NCI-H2196 treated with DMSO at 0.1 percent for 48 hours (cell line): ENCODE data around the gene ENTPD1.
"Not testable (repeated sequence)": the region's sequence is repeated elsewhere in the genome, so short reads cannot be mapped to it uniquely, and the experiment has no call there.

Source experiments
- DNase-seq: peaks from one replicate; lab custom pipeline; 2025; ENCODE audit not compliant: unreplicated experiment; lab: John Stamatoyannopoulos, UW

The ENTPD1 gene

DNA sequence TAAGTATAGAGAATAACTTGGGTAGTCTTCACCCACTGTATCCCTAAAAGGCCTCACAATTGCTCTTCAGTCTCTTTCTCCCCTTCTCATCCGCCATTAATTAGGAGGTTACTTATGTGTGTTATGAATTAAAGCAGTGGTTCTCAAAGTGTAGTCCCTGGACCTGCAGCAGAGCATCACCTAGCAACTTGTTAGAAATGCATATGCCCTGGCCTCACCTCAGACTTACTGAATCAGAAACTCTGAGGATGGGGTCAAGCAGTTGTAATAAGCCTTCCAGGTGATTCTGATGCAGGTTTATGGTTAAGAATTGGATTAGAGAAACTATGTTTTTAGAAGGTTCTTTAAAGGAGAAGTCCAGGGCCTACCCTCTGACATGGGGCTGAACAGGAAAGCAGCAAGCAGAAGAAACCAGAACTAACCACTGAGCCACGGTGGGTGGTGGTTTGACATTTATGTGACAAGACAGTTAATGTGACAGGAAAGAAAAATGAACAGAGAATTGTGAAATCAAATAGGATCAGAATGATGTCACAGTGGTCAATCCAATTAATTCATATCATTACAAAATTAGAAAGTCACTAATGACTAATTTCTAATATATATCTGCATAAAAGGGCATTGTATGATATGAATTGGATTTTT is 37.6 kb downstream of the ENTPD1 start:
- no peak for DNase-seq

DNA sequence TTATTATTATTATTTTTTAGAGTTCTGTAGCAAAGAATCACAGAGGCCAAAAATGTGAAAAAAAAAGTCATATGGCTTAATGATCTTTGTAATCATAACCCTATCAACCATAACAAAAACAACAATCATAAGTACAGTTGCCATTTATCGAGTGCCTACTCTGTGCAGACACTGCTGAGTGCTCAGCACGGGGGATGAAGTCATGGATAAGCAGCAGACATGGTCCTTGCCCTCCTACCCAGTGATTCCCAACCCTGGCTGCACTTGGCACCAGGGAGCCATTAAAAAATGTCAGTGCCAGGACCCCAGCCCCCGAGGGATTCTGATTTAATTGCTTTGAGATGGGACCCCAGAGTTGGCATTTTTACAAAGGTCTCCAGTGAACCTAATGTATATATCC is 38.2 kb downstream of the ENTPD1 start:
- DNase-seq = no peak

DNA sequence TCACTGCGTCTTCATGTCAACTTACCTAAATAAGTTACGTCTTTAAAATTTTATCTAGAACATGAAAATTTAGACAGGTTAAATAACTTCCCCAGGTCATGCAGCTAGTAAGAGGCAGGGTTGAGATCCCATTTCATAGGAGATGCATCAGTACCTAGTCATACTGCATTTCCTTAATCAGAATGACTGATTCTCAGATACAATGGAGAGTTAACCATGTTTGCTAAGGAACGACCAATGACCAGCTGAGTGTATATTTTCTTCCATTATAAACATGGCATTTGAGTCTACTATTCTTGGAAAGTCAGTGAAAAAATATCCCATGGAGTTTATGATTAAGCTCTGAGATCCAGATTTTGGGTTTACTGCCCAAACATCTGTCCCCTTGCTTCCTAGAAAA is 39.6 kb downstream of the ENTPD1 start:
- DNase-seq = no peak

DNA sequence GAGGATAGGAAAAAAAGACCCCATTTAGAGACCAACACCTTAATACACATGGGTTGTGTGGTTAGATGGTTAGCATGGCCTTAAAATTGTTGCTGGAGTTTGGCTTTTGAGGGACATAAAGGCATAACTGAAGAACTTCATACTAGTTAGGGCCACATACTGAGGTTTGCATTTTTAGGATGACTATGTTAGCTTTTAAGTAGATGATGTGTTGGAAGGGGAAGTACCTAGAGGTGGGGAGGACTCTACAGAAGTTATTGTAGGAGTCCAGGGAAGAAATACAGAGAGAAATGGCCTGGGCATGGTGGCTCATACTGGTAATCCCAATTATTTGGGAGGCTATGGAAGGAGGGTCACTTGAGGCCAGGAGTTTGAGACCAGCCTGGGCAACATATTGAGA is 40.5 kb downstream of the ENTPD1 start:
- no peak for DNase-seq

DNA sequence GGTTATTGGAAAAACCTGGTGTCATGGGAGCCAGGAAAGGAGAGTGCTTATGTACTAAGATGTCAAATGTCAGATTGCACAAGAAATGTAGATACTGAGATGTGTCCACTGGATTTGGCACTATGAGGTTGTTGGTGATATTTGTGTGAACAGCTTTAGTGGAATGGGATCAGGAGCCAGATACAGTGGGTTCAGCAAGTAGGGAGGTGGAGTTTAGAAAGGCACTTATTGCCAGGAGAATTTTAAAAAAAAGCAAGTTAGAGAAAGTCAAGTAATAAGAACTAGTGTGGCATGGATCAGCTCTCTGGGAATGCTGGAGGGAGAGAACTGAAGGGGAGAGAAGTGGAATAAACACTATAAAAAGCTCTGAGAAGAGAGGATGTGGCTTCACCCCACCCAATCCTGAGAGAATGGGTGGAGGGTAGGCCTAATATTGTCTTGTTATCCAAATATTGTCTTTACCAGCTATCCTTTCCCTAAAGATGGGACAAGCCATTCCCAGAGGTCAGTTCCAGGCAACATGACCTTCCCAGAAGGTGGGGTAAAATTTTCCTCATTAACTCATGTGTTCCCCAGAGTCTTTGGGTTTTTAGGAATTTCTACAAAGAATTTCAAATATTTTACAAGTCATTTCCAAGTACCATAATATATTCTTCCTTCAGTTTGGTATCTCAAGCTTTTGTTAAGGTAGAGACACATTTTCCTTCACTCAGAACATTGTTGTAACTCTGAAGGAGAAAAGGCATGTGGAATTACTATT is 42.3 kb downstream of the ENTPD1 start:
- DNase-seq = no peak

DNA sequence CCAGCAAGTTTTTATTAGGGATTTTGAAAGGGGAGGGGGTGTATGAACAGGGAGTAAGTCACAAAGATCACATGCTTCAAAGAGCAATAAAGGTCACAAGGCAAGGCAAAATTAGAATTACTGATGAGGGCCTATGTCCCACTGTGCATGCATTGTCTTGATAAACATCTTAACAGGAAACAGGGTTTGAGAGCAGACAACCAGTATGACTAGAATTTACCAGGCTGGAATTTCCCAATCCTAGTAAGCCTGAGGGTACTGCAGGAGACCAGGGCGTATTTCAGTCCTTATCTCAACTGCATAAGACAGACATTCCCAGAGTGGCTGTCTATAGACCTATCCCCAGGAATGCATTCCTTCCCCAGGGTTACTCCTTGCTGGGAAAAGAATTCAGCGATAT is 44.3 kb downstream of the ENTPD1 start:
- DNase-seq = not testable (repeated sequence)

DNA sequence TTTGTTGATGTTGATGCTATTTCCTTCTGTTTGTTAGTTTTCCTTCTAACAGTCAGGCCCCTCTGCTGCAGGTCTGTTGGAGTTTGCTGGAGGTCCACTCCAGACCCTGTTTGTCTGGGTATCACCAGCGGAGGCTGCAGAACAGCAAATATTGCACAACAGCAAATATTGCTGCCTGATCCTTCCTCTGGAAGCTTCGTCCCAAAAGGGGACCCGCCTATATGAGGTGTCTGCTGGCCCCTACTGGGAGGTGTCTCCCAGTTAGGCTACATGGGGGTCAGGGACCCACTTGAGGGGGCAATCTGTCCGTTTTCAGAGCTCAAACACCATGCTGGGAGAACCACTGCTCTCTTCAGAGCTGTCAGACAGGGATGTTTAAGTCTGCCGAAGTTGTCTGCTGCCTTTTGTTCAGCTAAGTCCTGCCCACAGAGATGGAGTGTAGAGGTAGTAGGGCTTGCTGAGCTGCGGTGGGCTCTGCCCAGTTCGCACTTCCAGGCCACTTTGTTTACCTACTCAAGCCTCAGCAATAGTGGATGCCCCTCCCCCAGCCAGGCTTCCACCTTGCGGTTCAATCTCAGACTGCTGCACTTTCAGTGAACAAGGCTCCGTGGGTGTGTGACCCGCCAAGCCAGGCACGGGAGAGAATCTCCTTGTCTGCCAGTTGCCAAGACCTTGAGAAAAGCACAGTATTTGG is 50.9 kb downstream of the ENTPD1 start:
- DNase-seq = not testable (repeated sequence)

DNA sequence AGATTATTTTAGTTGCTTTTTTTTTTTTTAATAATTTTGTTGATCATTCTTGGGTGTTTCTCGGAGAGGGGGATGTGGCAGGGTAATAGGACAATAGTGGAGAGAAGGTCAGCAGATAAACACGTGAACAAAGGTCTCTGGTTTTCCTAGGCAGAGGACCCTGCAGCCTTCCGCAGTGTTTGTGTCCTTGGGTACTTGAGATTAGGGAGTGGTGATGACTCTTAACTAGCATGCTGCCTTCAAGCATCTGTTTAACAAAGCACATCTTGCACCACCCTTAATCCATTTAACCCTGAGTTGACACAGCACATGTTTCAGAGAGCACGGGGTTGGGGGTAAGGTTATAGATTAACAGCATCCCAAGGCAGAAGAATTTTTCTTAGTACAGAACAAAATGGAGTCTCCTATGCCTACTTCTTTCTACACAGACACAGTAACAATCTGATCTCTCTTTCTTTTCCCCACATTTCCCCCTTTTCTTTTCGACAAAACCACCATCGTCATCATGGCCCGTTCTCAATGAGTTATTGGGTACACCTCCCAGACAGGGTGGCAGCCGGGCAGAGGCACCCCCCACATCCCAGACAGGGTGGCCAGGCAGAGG is 52.8 kb downstream of the ENTPD1 start:
- DNase-seq = not testable (repeated sequence)

DNA sequence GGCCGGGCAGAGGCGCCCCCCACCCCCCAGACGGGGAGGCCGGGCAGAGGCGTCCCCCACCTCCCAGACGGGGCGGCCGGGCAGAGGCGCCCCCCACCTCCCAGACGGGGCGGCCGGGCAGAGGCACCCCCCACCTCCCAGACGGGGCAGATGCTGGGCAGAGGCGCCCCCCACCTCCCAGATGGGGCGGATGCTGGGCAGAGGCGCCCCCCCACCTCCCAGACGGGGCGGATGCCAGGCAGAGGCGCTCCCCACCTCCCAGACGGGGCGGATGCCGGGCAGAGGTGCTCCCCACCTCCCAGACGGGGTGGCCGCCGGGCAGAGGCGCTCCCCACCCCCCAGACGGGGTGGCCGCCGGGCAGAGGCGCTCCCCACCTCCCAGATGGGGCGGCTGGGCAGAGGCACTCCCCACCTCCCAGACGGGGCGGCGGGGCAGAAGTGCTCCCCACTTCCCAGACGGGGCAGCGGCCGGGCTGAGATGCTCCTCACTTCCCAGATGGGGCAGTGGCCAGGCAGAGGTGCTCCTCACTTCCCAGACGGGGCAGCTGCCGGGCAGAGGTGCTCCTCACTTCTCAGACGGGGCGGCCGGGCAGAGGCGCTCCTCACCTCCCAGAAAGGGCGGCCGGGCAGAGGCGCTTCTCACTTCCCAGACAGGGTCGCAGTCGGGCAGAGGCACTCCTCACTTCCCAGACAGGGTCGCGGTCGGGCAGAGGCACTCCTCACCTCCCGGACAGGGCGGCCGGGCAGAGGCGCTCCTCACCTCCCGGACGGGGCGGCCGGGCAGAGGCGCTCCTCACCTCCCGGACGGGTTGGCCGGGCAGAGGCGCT is 53.6 kb downstream of the ENTPD1 start:
- DNase-seq = no peak

DNA sequence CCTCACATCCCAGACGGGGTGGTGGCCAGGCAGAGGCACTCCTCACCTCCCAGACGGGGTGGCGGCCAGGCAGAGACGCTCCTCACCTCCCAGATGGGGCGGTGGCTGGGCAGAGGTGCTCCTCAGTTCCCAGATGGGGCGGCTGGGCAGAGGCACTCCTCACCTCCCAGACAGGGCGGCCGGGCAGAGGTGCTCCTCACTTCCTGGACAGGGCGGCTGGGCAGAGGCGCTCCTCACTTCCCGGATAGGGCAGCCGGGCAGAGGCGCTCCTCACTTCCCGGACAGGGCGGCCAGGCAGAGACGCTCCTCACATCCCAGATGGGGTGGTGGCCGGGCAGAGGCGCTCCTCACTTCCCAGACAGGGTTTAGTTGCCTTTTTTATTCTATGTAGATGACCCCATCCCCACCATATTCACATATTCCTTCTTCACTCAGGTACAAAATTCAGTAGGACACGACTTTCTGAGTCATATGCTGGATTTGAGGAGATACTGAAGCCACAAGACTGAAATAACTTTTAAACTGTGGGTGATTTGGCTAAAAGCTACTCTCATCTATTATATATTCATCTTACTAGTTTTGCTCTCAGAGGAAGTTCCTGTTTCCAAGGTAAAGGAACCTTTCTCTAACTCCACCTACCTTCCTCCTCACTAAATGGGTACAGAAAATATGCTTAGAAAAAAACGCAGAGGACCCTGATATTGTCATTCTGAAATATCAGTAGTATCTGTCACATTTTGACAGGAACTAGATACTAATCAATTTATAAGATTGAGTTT is 54.4 kb downstream of the ENTPD1 start:
- no peak for DNase-seq

DNA sequence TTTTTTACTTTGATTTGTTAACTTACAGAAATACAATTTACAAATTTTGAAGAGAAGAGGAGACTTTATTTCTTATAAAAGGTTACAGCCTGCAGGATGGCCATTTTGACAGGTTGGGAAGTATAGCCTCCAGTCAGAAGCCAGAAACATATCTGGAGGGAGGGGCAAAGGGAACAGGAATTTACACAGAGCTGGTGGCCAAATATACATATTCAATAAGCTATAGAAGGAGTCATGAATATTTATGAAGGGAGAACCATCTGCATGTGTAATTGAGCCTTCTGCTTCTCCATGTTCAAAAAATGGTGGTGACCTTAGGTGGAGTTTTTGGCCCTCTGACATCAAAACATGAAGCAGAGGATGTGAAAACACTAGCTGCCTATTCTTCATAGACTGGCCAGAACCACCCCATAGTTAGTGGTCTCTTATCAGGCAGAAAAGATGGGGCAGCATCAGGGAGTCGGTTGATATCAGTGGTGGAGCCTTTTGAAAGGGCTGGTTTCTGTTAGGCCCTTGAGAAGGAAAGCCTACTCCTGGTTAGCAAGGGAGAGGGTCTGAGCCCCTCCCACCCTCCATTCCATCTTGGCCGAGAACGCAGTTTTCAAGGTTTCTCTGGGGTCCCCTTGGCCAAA is 57.2 kb downstream of the ENTPD1 start:
- no peak for DNase-seq

DNA sequence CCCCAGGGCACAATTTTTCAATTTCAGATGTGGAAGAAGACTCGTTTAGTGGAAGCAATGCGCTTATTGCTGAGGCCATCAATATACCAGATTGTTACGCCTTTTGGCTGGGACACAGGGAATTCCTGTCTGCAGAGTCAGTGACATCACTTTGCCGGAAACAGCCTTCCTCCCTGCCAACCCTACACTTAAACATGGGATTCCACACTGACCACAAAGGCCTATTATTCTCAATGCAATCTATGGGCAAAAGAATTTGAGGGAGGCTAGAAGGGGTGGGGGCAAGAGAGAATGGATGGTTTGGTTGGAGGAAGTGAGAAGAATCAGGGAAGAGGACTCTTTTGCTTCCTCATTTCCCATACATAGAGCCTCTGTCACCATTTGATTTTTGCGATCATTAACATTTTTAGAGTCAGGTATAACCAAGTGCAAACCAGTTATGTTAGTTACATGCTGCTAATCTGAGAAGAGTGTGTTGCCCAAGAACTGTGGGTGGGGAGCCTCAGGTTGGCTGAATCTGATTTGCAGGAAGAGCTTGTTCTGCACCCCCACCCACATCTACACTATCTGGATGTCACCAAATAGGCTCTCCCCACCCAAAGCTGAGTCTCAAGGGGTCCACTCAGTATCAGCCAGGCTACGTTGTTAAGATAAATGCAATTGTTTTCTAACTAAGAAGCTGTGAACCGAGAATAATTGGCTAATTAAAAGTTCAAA is 58.2 kb downstream of the ENTPD1 start:
- DNase-seq = no peak

DNA sequence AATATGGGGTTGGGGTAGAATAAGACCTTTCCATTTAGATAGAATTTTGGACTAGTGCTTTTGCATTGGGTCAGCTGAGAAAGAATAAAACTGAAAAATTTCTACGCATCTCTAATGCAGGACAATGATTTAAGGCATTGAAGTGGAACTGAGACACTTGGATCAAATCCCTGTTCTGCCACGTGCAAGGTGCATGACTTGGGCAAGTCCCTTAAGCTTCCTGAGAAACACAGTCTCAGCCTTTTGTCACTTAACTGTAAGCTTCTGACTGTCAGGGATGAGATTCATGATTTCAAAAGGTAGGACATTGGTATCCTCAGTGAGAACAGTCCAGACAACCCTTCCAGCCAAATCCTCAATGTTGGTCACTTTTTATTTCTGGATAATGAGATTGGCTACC is 59.2 kb downstream of the ENTPD1 start:
- no peak for DNase-seq

DNA sequence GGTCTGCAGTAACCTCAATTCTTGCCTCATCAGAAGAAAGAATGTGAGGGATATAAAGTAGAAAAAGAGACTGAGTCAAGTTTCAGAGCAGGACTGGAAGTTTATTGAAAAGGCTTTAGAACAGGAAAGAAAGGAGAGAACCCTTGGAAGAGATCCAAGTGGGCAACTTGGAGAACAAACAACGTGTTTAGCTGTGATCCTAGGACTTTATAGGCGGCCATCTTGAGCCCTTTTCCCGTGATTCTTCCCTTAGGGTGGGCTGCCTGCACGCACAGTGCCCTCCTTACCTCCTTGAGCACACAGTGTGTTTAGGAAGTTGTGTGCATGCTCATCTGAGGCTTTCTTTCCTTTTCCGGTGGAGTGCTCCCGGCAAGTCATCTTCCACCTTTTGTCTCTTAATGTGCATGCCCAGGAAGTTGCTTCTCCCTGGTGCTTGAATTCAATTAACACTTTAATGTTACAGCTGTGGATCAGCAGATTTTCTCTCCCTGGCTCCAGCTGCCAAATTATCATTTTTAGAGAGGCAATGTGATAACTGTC is 59.8 kb downstream of the ENTPD1 start:
- no peak for DNase-seq

DNA sequence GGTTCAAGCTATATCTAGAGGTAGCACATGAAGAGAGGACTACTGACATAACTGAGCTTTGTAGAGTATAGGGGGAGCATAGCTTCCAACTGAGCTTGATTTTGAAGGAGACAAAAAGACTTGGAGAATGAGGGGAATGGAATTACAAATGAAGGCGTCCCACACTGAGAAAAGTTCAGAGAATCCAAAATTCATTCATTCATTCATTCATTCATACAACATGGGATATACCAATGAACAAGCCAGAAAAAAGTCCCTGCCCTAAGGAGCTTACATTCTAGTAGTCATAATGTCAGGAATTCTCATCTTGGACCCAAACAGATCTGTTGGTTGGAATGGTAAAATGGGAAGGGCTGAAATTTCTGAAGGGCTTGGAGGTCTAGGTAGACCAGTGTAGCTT is 62.0 kb downstream of the ENTPD1 start:
- no peak for DNase-seq

DNA sequence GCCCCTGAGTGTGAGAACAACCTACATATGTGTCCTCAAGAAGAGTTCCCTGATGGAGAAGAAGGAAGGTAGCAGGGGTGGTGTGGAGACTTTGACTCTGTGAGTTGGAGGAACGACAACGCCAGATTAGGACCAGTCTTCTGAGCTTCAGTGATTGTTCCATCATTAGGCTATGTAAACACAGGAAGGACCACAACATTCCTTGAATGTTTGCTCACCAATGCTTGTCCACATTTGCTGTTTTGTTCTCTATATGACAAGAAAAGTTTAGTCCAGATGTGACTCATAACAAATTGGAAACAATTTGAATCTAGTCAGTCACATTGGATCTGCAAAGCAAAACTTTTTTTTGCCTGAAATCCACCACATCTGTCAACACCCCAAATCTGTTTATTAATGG is 62.7 kb downstream of the ENTPD1 start:
- DNase-seq = no peak

DNA sequence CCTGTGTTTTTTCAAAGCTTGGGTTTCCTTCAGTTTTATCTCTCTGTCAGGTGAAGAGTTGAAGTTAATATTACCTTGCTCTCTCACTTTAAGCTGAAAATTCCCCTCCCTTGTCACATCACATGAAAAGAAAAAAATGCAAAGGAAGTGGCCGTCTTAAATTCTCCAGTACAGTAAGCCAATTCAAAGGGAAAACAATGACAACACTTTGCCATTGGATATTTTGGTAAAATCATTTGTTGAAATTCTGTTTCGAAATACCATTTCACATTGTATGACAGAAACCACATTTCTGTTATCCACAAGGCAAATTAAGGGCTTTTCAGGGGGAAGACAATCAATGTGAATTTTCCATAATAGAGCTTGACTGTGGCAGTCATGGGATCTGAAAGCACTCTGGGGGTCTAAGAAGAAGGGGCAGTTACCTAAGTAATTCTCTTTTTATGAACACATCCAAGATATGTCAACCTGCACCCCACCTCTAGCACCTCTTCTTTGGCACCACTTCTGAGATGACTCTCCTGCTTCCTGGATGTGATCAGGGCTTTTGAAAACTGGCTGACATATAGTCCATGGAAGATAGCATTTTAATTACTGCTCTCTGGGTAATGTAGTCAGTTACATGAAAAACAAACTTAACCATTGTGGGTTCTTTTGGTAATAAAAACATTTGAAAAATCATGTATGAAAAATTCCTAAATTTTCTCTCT is 63.8 kb downstream of the ENTPD1 start:
- DNase-seq = no peak

DNA sequence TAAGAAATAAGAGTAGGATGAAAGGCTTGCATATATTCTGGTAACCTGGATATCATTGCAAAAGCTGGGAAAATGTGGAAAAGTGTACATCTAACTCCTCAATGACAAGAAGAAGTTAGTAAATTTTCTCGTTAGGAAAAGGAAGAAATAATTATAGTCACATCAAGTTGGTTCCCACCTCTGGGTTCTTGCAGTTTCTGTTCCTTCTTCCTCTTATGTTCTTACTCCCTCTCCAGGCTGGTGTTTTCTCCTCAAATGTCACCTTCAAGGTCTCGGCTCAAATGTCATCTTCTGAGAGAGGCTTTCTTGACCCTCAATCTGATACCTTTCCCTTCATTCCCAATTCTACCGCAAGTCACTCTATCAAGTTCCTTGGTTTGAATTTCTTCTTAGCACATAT is 64.4 kb downstream of the ENTPD1 start:
- DNase-seq = no peak
